GM19023 (cell line): ENCODE measurements around the gene PLEKHH2.
A peak's percentile ranks its signal among the peaks of the same experiment; 100 is the strongest.

Source experiments
- ATAC-seq: cut with Tn5 transposase; IDR thresholded peaks from one replicate; pipeline ENCODE4 v1.9.1; 2021; ENCODE audit warnings: mild to moderate bottlenecking, moderate library complexity; ENCODE audit not compliant: unreplicated experiment

PLEKHH2 gene

DNA sequence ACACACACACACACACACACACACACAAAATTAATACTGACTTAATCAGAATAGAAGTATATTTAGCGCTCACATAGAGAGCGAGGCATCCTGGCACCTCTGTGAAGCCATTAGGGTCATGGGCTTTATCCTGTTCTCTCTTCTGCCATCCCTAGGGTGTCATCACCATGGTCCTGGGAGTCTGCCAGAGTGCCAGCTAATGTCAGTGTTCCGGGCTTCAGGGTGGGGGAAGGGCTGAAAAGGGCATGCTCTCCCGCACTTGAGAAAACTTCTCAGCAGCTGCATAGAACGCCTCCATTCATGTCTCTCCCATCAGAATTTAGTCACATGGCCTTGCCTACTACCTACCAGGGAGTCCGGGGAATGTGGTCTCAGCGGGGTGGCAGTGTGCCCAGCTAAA, 117.1 kb downstream of the PLEKHH2 start:
- no peak for ATAC-seq

DNA sequence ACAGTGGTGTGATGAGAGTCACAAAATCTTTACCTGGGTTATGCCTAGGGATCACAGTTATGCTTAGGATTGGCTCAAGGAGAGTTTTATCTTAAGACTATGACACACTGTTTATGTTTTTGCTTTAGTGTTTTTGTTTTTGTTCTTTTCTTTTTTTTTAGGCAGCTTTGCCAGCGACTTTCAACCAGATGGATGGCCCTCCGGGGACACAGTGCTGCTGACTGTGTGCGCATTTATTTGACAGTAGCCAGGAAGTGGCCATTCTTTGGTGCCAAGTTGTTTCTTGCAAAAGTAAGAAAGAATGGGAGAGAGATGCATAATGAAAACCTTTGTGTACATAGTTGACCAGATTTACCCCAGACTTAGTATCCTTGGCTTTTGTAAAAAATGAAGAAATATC, 121.7 kb downstream of the PLEKHH2 start:
- ATAC-seq = no peak

DNA sequence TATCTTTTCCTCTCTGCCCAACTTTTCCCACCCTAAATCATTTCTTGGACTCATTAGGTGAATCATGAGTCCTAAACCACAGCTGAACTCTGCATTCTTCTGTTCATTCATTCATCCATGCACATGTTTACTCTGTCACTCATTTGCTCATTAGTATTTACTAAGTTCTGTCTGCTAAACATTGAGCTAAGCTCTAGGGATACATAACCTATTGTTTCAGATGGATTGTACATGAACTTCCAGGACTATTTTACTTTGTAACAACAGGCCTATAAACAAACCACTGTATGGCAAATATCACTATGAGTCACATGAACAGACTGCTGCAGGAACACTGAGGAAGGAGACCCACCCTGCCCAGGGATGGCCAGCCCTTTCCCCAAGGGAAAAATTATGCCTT, 122.1 kb downstream of the PLEKHH2 start:
- no peak for ATAC-seq

DNA sequence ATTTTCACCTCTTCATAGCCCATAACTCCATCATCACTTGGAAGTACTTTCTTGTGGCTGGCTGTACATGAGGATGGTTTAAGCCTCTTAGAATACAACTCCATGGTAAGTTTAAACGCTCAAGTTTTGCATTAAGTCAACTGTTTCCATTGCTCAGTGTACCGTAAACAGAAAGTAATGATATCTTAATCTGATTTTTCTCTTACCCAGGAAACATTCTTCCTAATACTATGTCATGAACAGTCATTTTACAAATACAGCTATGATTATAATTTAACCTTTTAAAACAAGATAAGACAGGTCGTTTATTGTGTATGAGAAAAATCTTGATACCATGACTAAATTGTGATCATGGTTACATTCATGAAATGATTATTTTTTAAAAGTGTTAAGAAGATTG, 125.2 kb downstream of the PLEKHH2 start:
- no peak for ATAC-seq

DNA sequence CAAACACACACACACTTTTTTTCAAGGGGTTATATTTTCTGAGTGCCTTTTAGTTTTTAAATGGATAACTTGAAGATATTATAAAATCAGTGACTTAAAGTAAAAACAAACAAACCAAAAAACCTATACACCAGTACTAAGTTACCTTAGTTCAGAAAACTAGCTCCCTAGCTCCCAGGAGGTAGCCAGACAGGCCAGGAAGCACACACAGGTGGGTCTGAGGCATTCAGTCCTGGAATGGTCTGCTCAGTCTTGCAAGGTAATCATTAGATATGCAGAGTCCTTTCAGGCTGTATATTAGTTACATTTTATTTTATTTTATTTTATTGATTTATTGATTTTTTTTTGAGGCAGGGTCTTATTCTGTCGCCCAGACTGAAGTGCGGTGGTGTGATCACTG, 126.0 kb downstream of the PLEKHH2 start:
- no peak for ATAC-seq

DNA sequence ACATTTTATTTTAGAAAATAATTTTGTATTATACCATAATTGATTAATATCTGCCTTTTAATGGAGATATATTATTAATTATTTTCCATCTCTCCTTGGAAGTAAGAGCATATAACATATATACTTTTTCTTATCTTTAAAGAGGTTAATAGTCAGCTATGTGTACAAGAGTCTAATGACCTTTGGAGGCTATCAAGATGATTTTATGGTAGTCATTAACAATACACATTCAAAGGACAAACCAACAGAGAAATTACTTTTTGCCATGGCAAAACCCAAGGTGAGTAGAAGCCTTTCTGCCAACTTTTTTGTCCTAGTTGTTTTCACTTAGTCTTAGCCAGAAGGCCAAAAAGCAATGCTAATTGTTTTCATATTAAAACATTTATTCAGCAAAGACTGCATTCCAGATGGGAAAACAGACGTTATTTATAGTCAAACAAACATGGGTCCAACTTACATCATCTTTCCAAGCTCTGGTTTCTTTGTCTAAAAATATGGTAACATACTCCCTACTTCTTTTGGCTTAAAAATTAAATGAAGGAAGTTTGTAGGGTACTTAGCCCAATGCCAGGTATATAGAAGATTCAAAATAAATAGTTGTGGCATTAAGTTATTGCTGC, 127.1 kb downstream of the PLEKHH2 start:
- ATAC-seq = no peak

DNA sequence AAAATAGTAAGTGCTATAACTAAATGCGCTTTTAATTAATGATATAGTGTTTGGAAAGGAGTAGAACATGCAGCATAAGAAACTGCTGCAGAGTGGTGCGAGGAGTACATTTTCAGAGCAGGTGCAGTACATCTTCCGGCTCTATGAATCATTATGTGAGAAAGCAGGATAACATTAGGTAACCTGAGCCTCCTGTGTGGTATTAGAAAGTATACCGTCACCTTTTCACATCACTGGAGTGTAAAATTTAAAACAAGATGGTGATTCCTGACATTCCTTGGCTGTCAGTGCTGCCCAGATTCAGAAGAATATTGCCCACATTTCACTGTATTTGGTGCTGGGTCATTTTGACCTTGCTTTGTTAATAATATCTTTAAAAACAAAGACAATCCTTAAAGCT, 128.9 kb downstream of the PLEKHH2 start:
- no peak for ATAC-seq

DNA sequence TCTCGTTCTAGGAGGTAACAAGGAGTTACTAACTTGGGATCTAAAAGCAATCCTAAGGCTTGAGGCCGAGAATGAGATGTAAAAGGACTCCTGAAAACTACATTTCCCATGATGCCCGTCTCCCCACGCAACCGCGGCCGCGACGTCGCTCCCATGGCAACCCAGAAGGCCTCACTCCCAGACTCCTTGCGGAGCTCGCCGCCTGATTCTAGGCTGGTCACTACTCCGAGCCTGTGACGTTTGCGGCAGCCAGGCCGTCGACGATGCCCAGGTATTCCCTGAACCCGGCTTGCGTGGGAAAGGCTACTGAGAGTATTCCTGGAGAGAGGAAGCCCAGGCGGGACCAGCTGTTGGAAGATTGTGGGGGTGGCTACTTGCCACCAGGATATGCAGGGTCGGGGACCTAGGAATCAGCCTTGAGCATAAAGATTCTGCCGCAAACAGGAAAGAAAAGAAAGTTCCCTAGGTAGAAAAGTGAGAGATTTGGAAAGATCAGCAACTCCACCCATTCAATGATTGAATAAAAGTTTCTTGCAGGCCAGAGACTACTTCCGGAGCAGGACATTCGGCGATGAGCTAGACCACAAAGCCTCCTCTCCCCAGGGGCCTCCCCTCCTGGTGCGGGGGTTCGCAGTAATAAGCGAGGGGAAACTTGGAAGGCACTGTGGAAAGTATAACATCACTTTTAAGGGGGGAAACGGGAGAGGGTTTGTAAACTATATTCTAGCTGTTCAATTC, 137.0 kb downstream of the PLEKHH2 start, which contains the start of gene DYNC2LI1:
DYNC2LI1 (plus strand) TSS at position 164 of the 738 bp plus-strand sequence; CDS start at position 264, 100 bp downstream.
- ATAC-seq = peak; percentile 100

DNA sequence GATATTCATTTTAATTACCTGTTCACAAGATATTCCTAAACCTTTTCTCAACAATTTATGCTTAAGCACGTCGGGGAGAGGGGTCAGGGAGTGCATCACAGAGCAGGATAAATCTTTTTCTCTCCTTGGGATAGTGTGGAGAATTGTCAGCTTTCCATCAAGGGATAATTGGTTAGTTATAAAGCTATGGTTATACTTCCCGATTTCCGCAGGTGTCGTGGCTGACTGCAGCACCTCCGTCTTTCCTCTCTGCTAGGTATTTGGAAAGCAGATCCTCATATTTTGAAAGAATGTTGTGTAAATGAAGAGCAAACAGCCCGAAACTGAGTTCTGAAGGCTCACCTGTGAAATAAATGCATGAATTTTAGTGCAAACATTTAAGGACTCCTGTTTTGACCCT, 137.6 kb downstream of the PLEKHH2 start:
- no peak for ATAC-seq

DNA sequence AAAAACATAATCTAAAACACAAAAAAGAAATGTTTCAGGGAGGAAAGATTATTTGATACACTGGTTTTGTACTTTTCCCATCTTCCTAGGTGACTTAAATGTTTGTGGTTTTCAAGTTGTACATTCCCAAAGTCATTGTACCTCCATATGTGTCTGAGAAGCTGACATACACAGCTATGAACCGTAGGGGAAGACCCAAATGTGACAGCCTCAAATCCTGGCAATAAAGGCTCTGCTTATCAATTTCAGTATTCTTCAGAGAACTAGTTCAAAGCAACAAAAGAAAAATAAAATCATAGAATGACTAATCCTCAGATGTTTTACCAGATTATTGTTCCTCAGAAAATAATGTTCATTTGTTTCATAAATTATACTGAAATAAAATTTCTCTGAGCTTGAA, 139.3 kb downstream of the PLEKHH2 start:
- ATAC-seq = no peak

DNA sequence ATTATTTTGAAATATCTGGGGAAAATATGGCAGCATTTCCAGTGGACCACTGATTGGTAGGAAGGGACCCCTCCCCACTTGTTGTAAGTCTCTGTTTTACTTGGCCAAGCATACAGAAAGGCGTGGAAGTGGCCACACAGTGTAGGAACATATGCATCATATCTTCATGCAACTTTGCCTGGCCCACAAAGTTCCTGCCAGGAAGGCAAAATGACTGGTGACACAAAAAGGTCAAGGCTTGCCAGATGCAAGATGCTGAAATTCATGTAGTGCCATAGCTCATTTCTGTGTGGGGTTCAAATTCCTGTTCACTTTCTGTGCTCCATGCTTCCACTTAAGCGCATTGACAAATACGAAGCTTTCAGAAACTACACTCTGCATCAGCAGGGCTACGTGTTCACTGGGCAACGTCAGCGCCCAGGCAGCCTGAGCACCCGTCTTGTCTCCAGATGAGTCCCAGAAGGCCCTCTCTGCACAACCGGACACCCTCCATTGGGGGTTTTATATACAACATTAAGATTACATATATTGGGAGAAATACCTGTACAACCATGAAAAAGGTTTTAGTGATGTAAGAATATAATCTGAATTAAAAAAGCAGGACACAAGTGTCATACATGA, 140.4 kb downstream of the PLEKHH2 start:
- ATAC-seq = no peak

DNA sequence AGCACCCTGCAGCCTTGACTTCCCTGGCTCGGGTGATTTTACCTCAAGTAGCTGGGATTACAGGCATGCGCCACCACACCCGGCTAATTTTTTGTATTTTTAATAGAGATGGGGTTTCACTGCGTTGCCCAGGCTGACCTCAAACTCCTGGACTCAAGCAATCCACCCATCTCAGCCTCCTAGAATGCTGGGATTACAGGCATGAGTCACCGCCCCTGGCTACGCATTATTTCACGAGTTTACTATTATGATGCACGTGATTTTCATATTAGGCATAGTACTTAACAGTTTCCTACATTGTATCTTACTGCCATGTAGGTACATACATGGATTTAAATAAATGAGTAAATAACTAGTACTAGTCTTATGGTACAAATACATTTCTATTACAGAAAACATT, 141.2 kb downstream of the PLEKHH2 start:
- ATAC-seq = no peak

DNA sequence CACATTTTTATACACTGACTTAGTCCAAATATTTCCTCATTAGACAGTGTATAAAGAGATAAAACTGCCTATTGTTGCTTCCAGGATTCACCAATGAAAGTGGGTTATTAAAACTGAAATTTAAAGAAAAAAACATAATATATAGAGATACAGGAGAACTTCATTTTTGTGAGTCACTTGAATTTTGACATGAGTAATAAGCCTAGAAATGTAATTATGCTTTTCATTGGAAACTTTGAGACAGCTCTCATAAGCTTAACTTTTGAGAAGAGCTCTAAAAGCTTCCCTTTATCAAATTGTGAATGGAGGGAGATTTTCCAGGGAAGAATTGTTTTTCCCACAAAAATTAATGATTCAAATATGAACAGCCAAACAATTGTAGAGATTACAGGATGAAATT, 150.8 kb downstream of the PLEKHH2 start:
- no peak for ATAC-seq

DNA sequence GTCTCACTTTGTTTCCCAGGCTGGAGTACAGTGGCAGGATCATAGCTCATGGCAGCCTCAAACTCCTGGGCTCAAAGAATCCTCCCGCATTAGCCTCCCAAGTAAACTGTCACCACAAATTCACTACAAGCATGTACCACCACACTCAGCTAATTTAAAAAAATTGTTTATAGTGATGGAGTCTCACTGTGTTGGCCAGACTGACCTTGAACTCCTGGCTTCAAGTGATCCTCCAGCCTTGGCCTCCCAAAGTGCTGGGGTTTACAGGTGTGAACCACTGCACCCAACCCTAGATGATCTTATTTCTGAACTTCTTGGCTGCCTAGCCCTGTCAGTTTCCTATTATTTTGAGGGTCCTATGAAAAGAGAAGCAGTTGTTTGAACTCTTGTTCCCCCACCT, 151.6 kb downstream of the PLEKHH2 start:
- no peak for ATAC-seq

DNA sequence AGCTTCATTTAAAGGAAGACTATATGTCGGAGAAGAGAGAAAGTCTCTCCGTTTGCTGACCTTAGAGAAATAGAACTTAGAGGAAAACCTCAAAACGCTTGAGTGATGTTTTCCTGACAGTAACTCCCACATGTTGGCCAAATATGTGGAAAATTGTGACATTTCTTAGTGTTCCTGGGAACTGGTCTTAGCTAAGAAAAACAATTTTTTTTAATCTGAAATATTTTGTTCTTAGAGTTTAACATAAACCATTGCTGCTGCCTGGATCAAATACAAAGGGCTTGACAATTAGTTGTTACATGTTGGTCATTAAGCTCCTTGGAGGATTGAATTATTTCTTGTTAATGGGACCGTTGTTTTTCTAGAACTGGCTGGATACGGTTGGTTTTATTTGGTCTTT, 153.1 kb downstream of the PLEKHH2 start:
- ATAC-seq = no peak

DNA sequence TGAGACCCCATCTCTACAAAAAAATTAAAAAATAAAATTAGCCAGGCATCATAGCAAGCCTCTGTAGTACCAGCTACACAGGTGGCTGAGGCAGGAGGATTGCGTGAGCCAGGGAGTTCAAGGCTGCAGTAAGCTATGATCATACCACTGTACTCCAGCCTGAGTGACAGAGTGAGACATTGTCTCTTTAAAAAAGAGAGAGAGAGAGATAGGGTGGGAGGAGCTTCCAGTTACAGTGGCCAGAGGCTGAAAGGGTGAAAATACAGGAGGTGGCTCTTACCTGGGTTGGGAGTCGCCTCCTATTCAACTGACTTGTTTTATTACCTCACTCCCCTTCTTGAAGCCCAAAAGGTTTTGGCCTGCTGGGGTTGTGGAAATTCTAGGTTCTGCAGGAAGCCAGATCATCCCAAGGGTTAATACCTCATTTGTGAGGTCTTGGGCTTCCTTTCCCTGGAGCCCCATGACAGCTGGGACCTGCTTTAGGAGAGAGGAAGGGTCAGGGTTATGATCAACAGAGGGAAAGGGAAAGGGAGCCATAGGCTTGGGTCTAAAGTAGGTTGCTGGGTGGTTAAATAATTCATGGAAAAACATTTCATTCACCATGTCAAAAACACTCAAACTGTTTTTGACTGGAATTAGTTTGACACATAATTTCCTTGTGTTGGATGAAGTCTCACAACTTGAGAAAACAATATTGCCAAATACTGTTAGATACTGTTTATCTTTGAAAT, 154.1 kb downstream of the PLEKHH2 start:
- ATAC-seq = no peak

DNA sequence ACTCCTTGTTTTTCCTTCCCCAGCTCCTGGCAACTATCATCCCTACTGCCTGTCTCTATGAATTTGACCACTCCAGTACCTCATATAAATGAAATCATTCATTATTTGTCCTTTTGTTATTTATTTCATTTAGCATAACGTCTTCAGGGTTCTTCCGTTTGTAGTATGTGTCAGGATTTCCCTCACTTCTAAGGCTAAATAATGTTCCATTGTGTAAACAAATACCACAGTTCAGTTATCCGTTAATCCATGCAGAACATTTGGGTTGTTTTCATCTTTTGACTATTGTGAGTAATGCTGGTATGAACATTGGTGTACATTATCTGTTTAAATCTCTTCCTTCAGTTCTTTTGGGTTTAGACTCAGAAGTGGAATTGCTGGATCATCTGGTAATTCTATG, 155.6 kb downstream of the PLEKHH2 start:
- ATAC-seq = no peak

DNA sequence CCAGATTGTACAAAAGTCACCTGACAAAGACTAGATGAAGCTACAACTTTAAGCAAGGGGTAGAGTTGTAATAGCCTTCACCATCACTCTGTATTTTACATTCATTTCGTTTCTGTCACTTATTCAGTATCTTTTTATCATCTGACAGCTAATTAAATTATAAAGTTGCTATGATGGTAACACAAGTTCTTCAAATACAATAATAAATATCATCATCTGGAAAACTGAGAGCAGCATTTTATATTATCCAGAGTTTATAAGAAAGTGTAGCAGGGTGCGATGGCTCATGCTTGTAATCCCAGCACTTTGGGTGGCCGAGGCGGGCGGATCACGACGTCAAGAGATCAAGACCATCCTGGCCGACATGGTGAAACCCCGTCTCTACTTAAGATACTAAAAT, 157.9 kb downstream of the PLEKHH2 start:
- ATAC-seq = no peak

DNA sequence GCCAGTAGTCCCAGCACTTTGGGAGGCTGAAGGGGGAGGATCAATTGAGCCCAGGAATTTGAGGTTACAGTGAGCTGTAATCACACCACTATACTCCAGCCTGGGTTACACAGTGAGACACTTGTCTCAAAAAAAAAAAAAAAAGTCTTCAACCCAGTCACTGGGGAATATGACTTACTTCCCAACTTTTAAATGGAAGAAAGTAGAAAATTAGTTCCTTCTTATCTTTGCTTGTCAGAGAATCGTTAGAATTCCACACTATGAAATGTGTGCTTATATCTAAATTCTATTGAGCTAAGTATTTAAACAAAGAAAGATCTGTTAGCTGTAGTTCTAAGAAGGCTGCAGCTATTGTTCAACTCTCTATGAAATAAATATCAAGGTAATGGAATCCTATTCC, 159.1 kb downstream of the PLEKHH2 start:
- ATAC-seq = no peak

DNA sequence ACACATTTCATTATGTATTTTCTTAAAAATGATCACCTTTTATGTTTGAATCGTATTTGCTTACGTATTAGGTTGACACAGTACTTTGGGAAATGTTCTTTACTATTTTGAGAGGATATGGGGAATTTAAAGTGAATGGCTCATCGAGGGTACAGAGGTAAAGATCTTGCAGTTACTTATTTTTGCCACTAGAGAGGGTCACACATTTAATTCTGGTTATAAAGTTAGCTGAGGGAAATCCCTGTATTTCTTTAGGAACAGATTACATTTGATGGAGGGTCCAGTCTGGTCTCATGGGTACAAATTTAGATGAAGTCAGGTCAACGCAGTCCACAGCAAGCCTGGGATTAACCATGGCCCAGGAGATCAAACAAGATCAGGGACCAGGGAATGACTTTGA, 161.2 kb downstream of the PLEKHH2 start:
- ATAC-seq = no peak

DNA sequence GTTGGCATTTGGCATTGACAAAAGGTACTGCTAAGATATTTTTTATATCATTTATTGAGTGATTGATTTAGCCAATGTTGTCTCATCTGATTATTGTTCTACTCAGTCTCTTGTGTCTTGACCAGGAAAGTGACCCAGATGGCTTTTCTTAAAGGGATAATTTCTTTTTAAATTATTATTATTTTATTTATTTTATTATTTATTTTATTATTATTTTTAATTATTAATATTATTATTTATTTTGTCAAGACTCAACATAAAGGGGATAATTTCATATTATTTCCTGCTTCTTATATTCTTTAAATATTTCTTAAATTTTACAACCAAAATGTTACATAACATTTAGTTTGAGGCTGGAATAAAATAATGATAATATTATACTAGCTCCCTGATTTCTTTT, 163.8 kb downstream of the PLEKHH2 start:
- ATAC-seq = no peak

DNA sequence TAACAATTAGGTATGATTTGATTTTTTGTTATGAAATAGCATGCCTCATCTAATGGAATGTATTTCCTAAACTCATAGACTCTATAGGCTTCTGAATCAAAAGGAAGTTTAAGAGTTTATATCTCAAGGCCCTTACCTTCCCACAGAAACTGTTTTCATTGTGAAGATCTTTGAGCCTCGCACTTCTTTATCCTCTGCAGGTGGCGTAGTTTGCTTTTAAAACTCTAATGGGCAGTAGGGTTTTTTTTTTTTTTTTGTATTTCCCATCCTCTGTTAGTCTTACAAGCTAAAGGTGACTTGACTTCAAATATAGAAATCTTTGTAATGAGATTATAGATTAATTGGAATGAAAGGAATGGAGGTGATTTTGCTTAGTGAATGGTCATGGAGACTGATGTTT, 165.1 kb downstream of the PLEKHH2 start:
- no peak for ATAC-seq
